DMS153 (cell line): ENCODE measurements around the gene WNT8A.

Source experiments
- DNase-seq: peaks from one replicate; lab custom pipeline; 2025; lab: John Stamatoyannopoulos, UW

The WNT8A gene

DNA sequence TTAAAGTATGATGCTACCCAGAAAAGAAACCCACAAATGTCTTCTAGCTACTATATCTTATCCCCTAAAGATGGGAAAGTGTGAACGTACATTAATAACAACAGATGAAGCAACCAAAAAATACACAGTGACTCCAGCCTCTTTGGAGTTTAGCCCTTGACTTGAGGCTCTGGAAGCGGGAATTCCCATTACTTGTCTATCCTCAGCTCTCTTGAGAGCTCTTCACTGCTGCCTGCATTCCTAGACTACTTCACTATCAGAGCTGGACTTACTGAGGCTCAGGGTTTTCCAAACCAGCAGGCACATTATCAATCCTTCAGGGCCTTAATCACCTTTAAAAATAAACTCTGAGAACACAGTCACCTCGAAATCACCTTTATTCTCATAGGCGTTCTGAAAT is 56.4 kb downstream of the WNT8A start:
- DNase-seq, result no peak
